Activated CD8-positive, alpha-beta T cell treated with anti-CD3 and anti-CD28 coated beads for 36 hours (primary cell): Measurements from ENCODE around the gene SLC16A8. TPM values are rescaled to one million over a fixed set of nuclear protein-coding genes. Genes with fewer than 3 reads are reported as not detected.

ENCODE experiments used
- total RNA-seq, 2 experiments: library from RNA; stranded (reverse); gene quantifications; one replicate each; pipeline ENCODE4 v1.2.3, GENCODE V29; 2021

SLC16A8 gene
- total RNA-seq, 2 experiments from 2014 or later: not detected

Other genes with a start within 250 kb of the SLC16A8 start
- 10 to 100 TPM; 17.2 to 17.5 TPM for gene ANKRD54, start 239.8 kb downstream of the SLC16A8 start, total RNA-seq
- gene EIF3L, start 234.8 kb downstream of the SLC16A8 start, total RNA-seq: 100 to 1,000 TPM; 687 to 694 TPM
- 10 to 100 TPM; 10.2 to 11.8 TPM for gene MICALL1, start 177.9 kb downstream of the SLC16A8 start, total RNA-seq
- gene C22orf23, start 130.6 kb downstream of the SLC16A8 start, total RNA-seq: not detected
- gene POLR2F, start 130.5 kb downstream of the SLC16A8 start, total RNA-seq: 10 to 100 TPM; 82.2 to 85.4 TPM
- gene SOX10, start 99.6 kb downstream of the SLC16A8 start, total RNA-seq: not detected
- gene PICK1, start 26.8 kb downstream of the SLC16A8 start, total RNA-seq: 10 to 100 TPM; 13.9 to 14.9 TPM
- under 1 TPM; 0.61 to 0.67 TPM for gene BAIAP2L2, start 26.5 kb upstream of the SLC16A8 start, total RNA-seq
- 10 to 100 TPM; 52.4 to 53.6 TPM for gene PLA2G6, start 97.6 kb upstream of the SLC16A8 start, total RNA-seq
- 10 to 100 TPM; 12.5 to 13.7 TPM for gene MAFF, start 117.8 kb upstream of the SLC16A8 start, total RNA-seq
- 10 to 100 TPM; 15.7 to 16.8 TPM for gene TMEM184B, start 188.8 kb upstream of the SLC16A8 start, total RNA-seq
- gene CSNK1E, start 233.2 kb upstream of the SLC16A8 start, total RNA-seq: 100 to 1,000 TPM; 123 TPM